Mesenchymal stem cell (in vitro differentiated cells and primary cell): ENCODE data around the gene TNS4.

Experiments
- DNase-seq: peaks from one replicate; pipeline ENCODE4 v3.0.0-alpha.2; 2013
- H2AFZ ChIP-seq: one replicate; pipeline ENCODE4 v1.6.1; 2013; ENCODE audit warnings: low read depth, mild to moderate bottlenecking, control low read depth, inconsistent platforms, low read length, moderate library complexity
- H2AK5ac ChIP-seq: 2 replicates; pipeline ENCODE4 v1.6.1; 2013; ENCODE audit warnings: low read length, moderate library complexity, mild to moderate bottlenecking, inconsistent platforms; ENCODE audit not compliant: severe bottlenecking
- H2BK120ac ChIP-seq: one replicate; pipeline ENCODE4 v1.6.1; 2013; ENCODE audit warnings: low read depth, mild to moderate bottlenecking, inconsistent platforms, low read length, moderate library complexity
- H2BK12ac ChIP-seq, 2 experiments: one replicate each; pipeline ENCODE4 v1.6.1; 2013; ENCODE audit warnings: inconsistent platforms in 2 of 2, low read length in 2 of 2, mild to moderate bottlenecking in 2 of 2, moderate library complexity in 2 of 2, control low read depth in 1 of 2
- H2BK15ac ChIP-seq: one replicate; pipeline ENCODE4 v1.6.1; 2013; ENCODE audit warnings: mild to moderate bottlenecking, low read depth, inconsistent platforms; ENCODE audit not compliant: poor library complexity, severe bottlenecking
- H2BK5ac ChIP-seq: 2 replicates; pipeline ENCODE4 v1.6.1; 2013; ENCODE audit warnings: low read depth, mild to moderate bottlenecking, low read length, control low read depth, inconsistent platforms; ENCODE audit not compliant: poor library complexity, severe bottlenecking
- H3K14ac ChIP-seq, 2 experiments: one replicate each; pipeline ENCODE4 v1.6.1; 2013; ENCODE audit warnings: inconsistent platforms in 2 of 2, low read length in 2 of 2, control low read depth in 1 of 2, mild to moderate bottlenecking in 1 of 2, moderate library complexity in 1 of 2
- H3K18ac ChIP-seq, 2 experiments: one replicate each; pipeline ENCODE4 v1.6.1; 2013; ENCODE audit warnings: inconsistent platforms in 2 of 2, low read length in 2 of 2, control low read depth in 1 of 2, low read depth in 1 of 2, mild to moderate bottlenecking in 1 of 2
- H3K23ac ChIP-seq, 2 experiments: one replicate each; pipeline ENCODE4 v1.6.1; 2013; ENCODE audit warnings: inconsistent platforms in 2 of 2, low read length in 2 of 2, mild to moderate bottlenecking in 2 of 2, moderate library complexity in 2 of 2, control low read depth in 1 of 2
- H3K27ac ChIP-seq: 2 replicates; pipeline ENCODE4 v1.5.1; 2013; ENCODE audit warnings: mild to moderate bottlenecking, moderate library complexity, low read length, control low read depth, inconsistent platforms; ENCODE audit not compliant: poor library complexity, severe bottlenecking
- H3K27me3 ChIP-seq, 2 experiments: 2 replicates each; pipeline versions ENCODE4 v1.6.1 to v1.7.0; 2013; ENCODE audit warnings: low read length in 2 of 2, mild to moderate bottlenecking in 2 of 2, moderate library complexity in 2 of 2, control low read depth in 1 of 2, inconsistent platforms in 1 of 2; ENCODE audit not compliant: control insufficient read depth in 1 of 2, insufficient read depth in 1 of 2
- H3K36me3 ChIP-seq, 2 experiments: 2 replicates each; pipeline versions ENCODE4 v1.6.1 to v1.7.0; 2013; ENCODE audit warnings: low read length in 2 of 2, control low read depth in 1 of 2, inconsistent platforms in 1 of 2, low read depth in 1 of 2, mild to moderate bottlenecking in 1 of 2; ENCODE audit not compliant: insufficient read depth in 2 of 2, control insufficient read depth in 1 of 2
- H3K4ac ChIP-seq, 2 experiments: one replicate each; pipeline ENCODE4 v1.6.1; 2013; ENCODE audit warnings: inconsistent platforms in 2 of 2, low read length in 2 of 2, mild to moderate bottlenecking in 2 of 2, moderate library complexity in 2 of 2, control low read depth in 1 of 2, low read depth in 1 of 2
- H3K4me1 ChIP-seq: 2 replicates; pipeline ENCODE4 v1.6.1; 2013; ENCODE audit warnings: low read depth, low read length, control low read depth; ENCODE audit not compliant: control insufficient read depth, insufficient read depth
- H3K4me2 ChIP-seq: 2 replicates; pipeline ENCODE4 v1.6.1; 2013; ENCODE audit warnings: low read length, mild to moderate bottlenecking, inconsistent platforms; ENCODE audit not compliant: poor library complexity, severe bottlenecking
- H3K4me3 ChIP-seq, 2 experiments: 2 replicates each; pipeline versions ENCODE4 v1.5.1 to v1.7.0; 2013; ENCODE audit warnings: low read length in 2 of 2, mild to moderate bottlenecking in 2 of 2, control low read depth in 1 of 2, low read depth in 1 of 2; ENCODE audit not compliant: insufficient read depth in 1 of 2
- H3K79me1 ChIP-seq: replicated peaks from 2 replicates; pipeline ENCODE4 v1.6.1; 2013; ENCODE audit warnings: mild to moderate bottlenecking, control low read depth, low read length, inconsistent platforms; ENCODE audit not compliant: poor library complexity, severe bottlenecking
- H3K9ac ChIP-seq: 2 replicates; pipeline ENCODE4 v1.7.0; 2013; ENCODE audit warnings: mild to moderate bottlenecking, low read length, moderate library complexity
- H3K9me3 ChIP-seq: 2 replicates; pipeline ENCODE4 v1.7.0; 2013; ENCODE audit warnings: mild to moderate bottlenecking, low read length; ENCODE audit not compliant: control insufficient read depth
- H4K8ac ChIP-seq: one replicate; pipeline ENCODE4 v1.6.1; 2013; ENCODE audit warnings: inconsistent platforms, mild to moderate bottlenecking, low read length, moderate library complexity
- H4K91ac ChIP-seq: one replicate; pipeline ENCODE4 v1.6.1; 2013; ENCODE audit warnings: mild to moderate bottlenecking, low read length, inconsistent platforms
- whole genome bisulfite sequencing: methylation state at CpG from one replicate; pipeline ENCODE4 v1.1.7; 2013; ENCODE audit warnings: mixed read lengths; 5-methylcytosine and 5-hydroxymethylcytosine counted together

TNS4 gene

GRCh38 chr17:40443988-40444899, 57.2 kb downstream of the TNS4 start:
- Histone ChIP-seq H3K14ac (peak overlapping the region in 1 of 2 experiments; percentile 82), H3K9me3 (no peaks in the 10 kb centered on the region), H3K4me3 (peak overlapping the region; percentile 74 to 98), H4K8ac (peak overlapping the region; percentile 76), H3K4me1 (peaks cover 41% of the 10 kb centered on the region), H2BK12ac (peak overlapping the region; percentile 40 to 55), H3K27ac (peak overlapping the region; percentile 81), H3K79me1 (no peaks in the 10 kb centered on the region), H3K23ac (peak overlapping the region in 1 of 2 experiments; percentile 95), H4K91ac (peak overlapping the region; percentile 23), H3K4ac (peak overlapping the region; percentile 88 to 95), H2BK15ac (peak overlapping the region; percentile 82), H3K36me3 (peaks cover 7 to 33% of the 10 kb centered on the region in 2 experiments), H3K9ac (peak overlapping the region; percentile 95), H3K27me3 (no peaks in the 10 kb centered on the region), H2AFZ (no peak overlapping the region), H2BK5ac (peak overlapping the region; percentile 81), H2AK5ac (peak overlapping the region; percentile 50), H3K4me2 (peak overlapping the region; percentile 92), H2BK120ac (peak overlapping the region; percentile 54), H3K18ac (peak overlapping the region; percentile 80 to 98)
- DNase-seq: peak; percentile 50
- WGBS: 8% methylated on average over 12 of the region's 15 CpGs

- peak within 1 kb of the TSS in 1 of 2 experiments; percentile 98 for H3K23ac ChIP-seq
- H2AFZ ChIP-seq: peak within 1 kb of the TSS; percentile 84
- peak within 1 kb of the TSS; percentile 98 for H4K8ac ChIP-seq
- peak within 1 kb of the TSS in 1 of 2 experiments; percentile 92 for H3K14ac ChIP-seq
- DNase-seq: peak; percentile 85
- H3K27me3 ChIP-seq: no peaks in the 10 kb centered on the region
- peak within 1 kb of the TSS; percentile 81 for H2BK5ac ChIP-seq
- peak within 1 kb of the TSS; percentile 88 to 95 for H3K4ac ChIP-seq
- H3K9me3 ChIP-seq: no peaks in the 10 kb centered on the region
- peak within 1 kb of the TSS; percentile 100 for H2BK15ac ChIP-seq
- under 1% methylated on average over 79 of the region's 98 CpGs for WGBS
- peak within 1 kb of the TSS; percentile 95 for H3K9ac ChIP-seq
- peak within 1 kb of the TSS; percentile 81 for H3K27ac ChIP-seq
- H3K4me2 ChIP-seq: peak within 1 kb of the TSS; percentile 92
- peak within 1 kb of the TSS; percentile 95 for H2BK120ac ChIP-seq
- peaks cover 34% of the 10 kb centered on the region for H3K4me1 ChIP-seq
- H2BK12ac ChIP-seq: peak within 1 kb of the TSS; percentile 72 to 79
- peak within 1 kb of the TSS; percentile 74 to 98 for H3K4me3 ChIP-seq
- peaks cover 7 to 24% of the 10 kb centered on the region in 2 experiments for H3K36me3 ChIP-seq
- H3K18ac ChIP-seq: peak within 1 kb of the TSS; percentile 95 to 98
- no peaks in the 10 kb centered on the region for H3K79me1 ChIP-seq
- H2AK5ac ChIP-seq: peak within 1 kb of the TSS; percentile 50
- peak within 1 kb of the TSS; percentile 90 for H4K91ac ChIP-seq
These were observed 58.0 kb downstream of the TNS4 start, which contains the start of gene IGFBP4 for GRCh38 chr17:40443196-40443987. Gene IGFBP4, plus strand, starts transcription at chr17:40443450. Its CDS starts 286 bp downstream, at chr17:40443736.

DNA sequence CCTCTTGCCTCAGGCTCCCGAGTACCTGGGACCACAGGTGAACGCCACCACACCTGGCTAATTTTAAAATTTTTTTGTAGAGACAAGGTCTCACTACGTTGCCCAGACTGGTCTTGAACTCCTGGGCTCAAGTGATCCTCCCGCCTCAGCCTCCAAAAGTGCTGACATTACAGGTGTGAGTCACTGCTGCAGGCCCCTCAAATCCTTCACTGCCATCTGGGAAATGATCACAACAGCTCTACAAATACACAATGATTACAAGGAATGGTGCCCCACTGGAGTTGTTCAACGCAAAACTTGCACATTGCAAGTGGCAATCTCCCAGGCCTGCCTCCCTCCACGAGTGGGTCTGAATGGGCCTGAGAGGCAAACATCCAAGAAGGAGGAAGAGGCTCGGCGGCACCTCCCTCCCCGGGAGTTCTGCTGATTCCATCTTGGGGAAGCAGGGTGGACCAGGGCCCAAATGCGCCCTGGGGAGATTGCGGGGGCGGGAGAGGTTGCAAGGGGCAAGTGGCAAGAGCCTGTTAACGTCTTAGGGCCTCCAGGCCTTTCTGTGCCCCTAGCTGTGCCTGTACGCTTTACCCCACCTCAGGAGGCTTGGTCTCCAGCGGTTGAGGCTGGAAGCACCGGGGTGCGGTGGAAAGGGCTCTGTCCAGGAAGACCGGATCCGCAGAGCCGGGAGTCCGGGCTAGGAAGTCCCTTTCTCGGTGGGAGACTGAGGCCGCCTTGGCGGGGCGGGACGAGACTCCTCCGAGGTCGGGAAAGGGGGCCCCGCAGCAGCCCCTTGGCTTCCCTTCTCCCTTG, 58.8 kb downstream of the TNS4 start:
- Histone ChIP-seq H3K9me3 (no peaks in the 10 kb centered on the region), H3K9ac (peak overlapping the region; percentile 95), H3K36me3 (peaks cover 7 to 17% of the 10 kb centered on the region in 2 experiments), H3K79me1 (no peaks in the 10 kb centered on the region), H4K8ac (peak overlapping the region; percentile 98), H2AK5ac (peak overlapping the region; percentile 33), H3K4me2 (peak overlapping the region; percentile 92), H3K4me3 (peak overlapping the region; percentile 74 to 80), H4K91ac (peak overlapping the region; percentile 76), H2AFZ (peak overlapping the region; percentile 61), H3K27me3 (no peaks in the 10 kb centered on the region), H3K14ac (peak overlapping the region in 1 of 2 experiments; percentile 62), H3K4me1 (peaks cover 26% of the 10 kb centered on the region), H3K23ac (peak overlapping the region in 1 of 2 experiments; percentile 94), H2BK12ac (peak overlapping the region; percentile 72 to 79), H3K18ac (peak overlapping the region; percentile 52 to 98), H2BK120ac (peak overlapping the region; percentile 95), H3K27ac (peak overlapping the region; percentile 67), H2BK5ac (no peak overlapping the region), H3K4ac (peak overlapping the region; percentile 36 to 67), H2BK15ac (peak overlapping the region; percentile 100)
- 32% methylated on average over 26 of the region's 29 CpGs for WGBS
- DNase-seq: peak; percentile 69
